Ramos (cell line): ENCODE measurements around the gene SGIP1.

ENCODE experiments used
- in situ Hi-C: fragments of 300-500 bp; cut with MboI; formaldehyde crosslinking; loops from one replicate; pipeline ENCODE4 v1.14.3; 2022; ENCODE audit warnings: low sequenced_read_pairs; ENCODE audit not compliant: unreplicated experiment

Gene SGIP1

GRCh38 chr1:66521721-66522365, 12.1 kb upstream of the SGIP1 start:
- in situ Hi-C loops: no loop called here

- in situ Hi-C loops: no loop called here
Measured at GRCh38 chr1:66523562-66523961, 10.4 kb upstream of the SGIP1 start.

- in situ Hi-C loops: no loop called here
Measured at GRCh38 chr1:66525086-66525485, 8.9 kb upstream of the SGIP1 start.

- in situ Hi-C loops: no loop called here
Measured at GRCh38 chr1:66526036-66526435, 7.9 kb upstream of the SGIP1 start.

- in situ Hi-C loops: no loop called here
Measured at GRCh38 chr1:66526991-66527390, 7.0 kb upstream of the SGIP1 start.

GRCh38 chr1:66527686-66528085, 6.3 kb upstream of the SGIP1 start:
- in situ Hi-C loops: no loop called here

GRCh38 chr1:66528580-66528979, 5.4 kb upstream of the SGIP1 start:
- in situ Hi-C loops: no loop called here

GRCh38 chr1:66532214-66532613, 1.7 kb upstream of the SGIP1 start:
- in situ Hi-C loops: no loop called here

- in situ Hi-C loops: no loop called here
Measured at GRCh38 chr1:66532798-66533783, 862 bp upstream of the SGIP1 start.

- in situ Hi-C loops: no loop called here
Measured at GRCh38 chr1:66535061-66535460, 1.1 kb downstream of the SGIP1 start.

- in situ Hi-C loops: no loop called here
Measured at GRCh38 chr1:66535853-66536252, 1.9 kb downstream of the SGIP1 start.

GRCh38 chr1:66537718-66538117, 3.8 kb downstream of the SGIP1 start:
- in situ Hi-C loops: no loop called here

GRCh38 chr1:66539491-66539890, 5.5 kb downstream of the SGIP1 start:
- in situ Hi-C loops: no loop called here

GRCh38 chr1:66540434-66541032, 6.6 kb downstream of the SGIP1 start:
- in situ Hi-C loops: no loop called here

GRCh38 chr1:66542314-66542713, 8.4 kb downstream of the SGIP1 start:
- in situ Hi-C loops: no loop called here

GRCh38 chr1:66542811-66543767, 9.1 kb downstream of the SGIP1 start:
- in situ Hi-C loops: no loop called here

- in situ Hi-C loops: no loop called here
Measured at GRCh38 chr1:66546047-66546810, 12.3 kb downstream of the SGIP1 start.

- in situ Hi-C loops: no loop called here
Measured at GRCh38 chr1:66549017-66549416, 15.1 kb downstream of the SGIP1 start.

- in situ Hi-C loops: no loop called here
Measured at GRCh38 chr1:66550243-66550642, 16.3 kb downstream of the SGIP1 start.
